BLaER1 (cell line): ENCODE measurements around the gene TAF5L.

ENCODE experiments used
- H3K27ac ChIP-seq: shearing (Covaris generic); formaldehyde crosslinking; 2 replicates; pipeline ENCODE4 v1.8.1; 2022
- H3K27me3 ChIP-seq: shearing (Covaris generic); formaldehyde crosslinking; 2 replicates; pipeline ENCODE4 v1.8.1; 2022
- H3K36me3 ChIP-seq: shearing (Covaris generic); formaldehyde crosslinking; 2 replicates; pipeline ENCODE4 v1.8.1; 2022
- H3K4me1 ChIP-seq: shearing (Covaris generic); formaldehyde crosslinking; 2 replicates; pipeline ENCODE4 v1.8.1; 2022
- H3K4me2 ChIP-seq: shearing (Covaris generic); formaldehyde crosslinking; 2 replicates; pipeline ENCODE4 v1.8.1; 2022
- H3K4me3 ChIP-seq: shearing (Covaris generic); formaldehyde crosslinking; 2 replicates; pipeline ENCODE4 v1.8.1; 2022
- H3K9ac ChIP-seq: shearing (Covaris generic); formaldehyde crosslinking; 2 replicates; pipeline ENCODE4 v1.8.1; 2022
- H3K9me3 ChIP-seq: shearing (Covaris generic); formaldehyde crosslinking; 2 replicates; pipeline ENCODE4 v1.8.1; 2022
- H4K20me1 ChIP-seq: shearing (Covaris generic); formaldehyde crosslinking; 2 replicates; pipeline ENCODE4 v1.8.1; 2022
- Cebpa-rat ChIP-seq: shearing (Covaris generic); IDR thresholded peaks from 2 replicates; pipeline ENCODE4 v1.8.1; 2022

The TAF5L gene

GRCh38 chr1:229578168-229579058 lies 47.5 kb downstream of the TAF5L start:
- TF ChIP-seq Cebpa-rat, result no peak

GRCh38 chr1:229574679-229575442 lies 51.1 kb downstream of the TAF5L start:
- H3K9ac ChIP-seq, result no peak overlapping the region
- no peak overlapping the region for H3K4me3 ChIP-seq
- no peak overlapping the region for H3K27ac ChIP-seq
- no peak overlapping the region for H3K4me2 ChIP-seq
- H3K27me3 ChIP-seq, result no peaks in the 10 kb centered on the region
- no peaks in the 10 kb centered on the region for H3K9me3 ChIP-seq
- H3K4me1 ChIP-seq, result peaks cover 18% of the 10 kb centered on the region
- no peaks in the 10 kb centered on the region for H3K36me3 ChIP-seq
- no peaks in the 10 kb centered on the region for H4K20me1 ChIP-seq
- TF ChIP-seq Cebpa-rat, result no peak

More at GRCh38 chr1:229578168-229579058, 47.5 kb downstream of the TAF5L start:
- peak overlapping the region; percentile 48 for H3K4me2 ChIP-seq
- no peaks in the 10 kb centered on the region for H3K27me3 ChIP-seq
- no peaks in the 10 kb centered on the region for H3K36me3 ChIP-seq
- H3K9me3 ChIP-seq, result no peaks in the 10 kb centered on the region
- peaks cover 25% of the 10 kb centered on the region for H3K4me1 ChIP-seq
- no peaks in the 10 kb centered on the region for H4K20me1 ChIP-seq
- no peak overlapping the region for H3K9ac ChIP-seq
- no peak overlapping the region for H3K27ac ChIP-seq
- H3K4me3 ChIP-seq, result no peak overlapping the region

- no peak overlapping the region for H3K27ac ChIP-seq
- no peak overlapping the region for H3K9ac ChIP-seq
- no peaks in the 10 kb centered on the region for H4K20me1 ChIP-seq
- H3K4me1 ChIP-seq, result no peaks in the 10 kb centered on the region
- no peaks in the 10 kb centered on the region for H3K9me3 ChIP-seq
- no peaks in the 10 kb centered on the region for H3K27me3 ChIP-seq
- TF ChIP-seq Cebpa-rat, result no peak
- no peak overlapping the region for H3K4me2 ChIP-seq
- no peaks in the 10 kb centered on the region for H3K36me3 ChIP-seq
- H3K4me3 ChIP-seq, result no peak overlapping the region
These were observed 53.6 kb downstream of the TAF5L start for GRCh38 chr1:229572286-229572685.

GRCh38 chr1:229570891-229571516 lies 54.9 kb downstream of the TAF5L start:
- Histone ChIP-seq H3K4me2 (no peak overlapping the region), H3K36me3 (no peaks in the 10 kb centered on the region), H3K27me3 (no peaks in the 10 kb centered on the region), H3K9me3 (no peaks in the 10 kb centered on the region), H3K9ac (no peak overlapping the region), H3K4me3 (no peak overlapping the region), H3K27ac (no peak overlapping the region), H4K20me1 (no peaks in the 10 kb centered on the region), H3K4me1 (no peaks in the 10 kb centered on the region)
- no peak for TF ChIP-seq Cebpa-rat

- Histone ChIP-seq H3K4me1 (no peaks in the 10 kb centered on the region), H3K36me3 (no peaks in the 10 kb centered on the region), H3K9me3 (no peaks in the 10 kb centered on the region), H3K27me3 (no peaks in the 10 kb centered on the region), H3K27ac (no peak overlapping the region), H3K4me3 (no peak overlapping the region), H3K4me2 (no peak overlapping the region), H3K9ac (no peak overlapping the region), H4K20me1 (no peaks in the 10 kb centered on the region)
- TF ChIP-seq Cebpa-rat, result no peak
These were observed 55.6 kb downstream of the TAF5L start for GRCh38 chr1:229570305-229570704.

- H3K4me2 ChIP-seq, result no peak overlapping the region
- no peak overlapping the region for H3K4me3 ChIP-seq
- no peak overlapping the region for H3K9ac ChIP-seq
- no peaks in the 10 kb centered on the region for H3K27me3 ChIP-seq
- no peak overlapping the region for H3K27ac ChIP-seq
- no peak for TF ChIP-seq Cebpa-rat
- no peaks in the 10 kb centered on the region for H4K20me1 ChIP-seq
- H3K9me3 ChIP-seq, result no peaks in the 10 kb centered on the region
- H3K36me3 ChIP-seq, result no peaks in the 10 kb centered on the region
- no peaks in the 10 kb centered on the region for H3K4me1 ChIP-seq
These were observed 58.6 kb downstream of the TAF5L start for GRCh38 chr1:229567109-229567868.

GRCh38 chr1:229563701-229564100 lies 62.2 kb downstream of the TAF5L start:
- Histone ChIP-seq H3K36me3 (no peaks in the 10 kb centered on the region), H4K20me1 (no peaks in the 10 kb centered on the region), H3K27me3 (no peaks in the 10 kb centered on the region), H3K9ac (no peak overlapping the region), H3K9me3 (no peaks in the 10 kb centered on the region), H3K4me2 (no peak overlapping the region), H3K27ac (no peak overlapping the region), H3K4me3 (no peak overlapping the region), H3K4me1 (peaks cover 13% of the 10 kb centered on the region)
- TF ChIP-seq Cebpa-rat, result no peak

GRCh38 chr1:229563241-229563640 lies 62.7 kb downstream of the TAF5L start:
- Histone ChIP-seq H3K9ac (no peak overlapping the region), H3K9me3 (no peaks in the 10 kb centered on the region), H4K20me1 (no peaks in the 10 kb centered on the region; the same call in 1 of the 2 replicates), H3K4me2 (no peak overlapping the region), H3K4me1 (peaks cover 13% of the 10 kb centered on the region), H3K36me3 (no peaks in the 10 kb centered on the region), H3K27me3 (no peaks in the 10 kb centered on the region), H3K27ac (no peak overlapping the region), H3K4me3 (no peak overlapping the region)
- TF ChIP-seq Cebpa-rat, result 0 out of 2 replicates have a peak, but pooled peaks have one; percentile 13

GRCh38 chr1:229562686-229563085 lies 63.2 kb downstream of the TAF5L start:
- H3K4me3 ChIP-seq, result no peak overlapping the region
- H3K36me3 ChIP-seq, result no peaks in the 10 kb centered on the region
- H4K20me1 ChIP-seq, result peaks cover 5% of the 10 kb centered on the region; the same call in 1 of the 2 replicates
- H3K4me2 ChIP-seq, result no peak overlapping the region
- H3K27me3 ChIP-seq, result no peaks in the 10 kb centered on the region
- no peaks in the 10 kb centered on the region for H3K9me3 ChIP-seq
- TF ChIP-seq Cebpa-rat, result no peak
- H3K9ac ChIP-seq, result no peak overlapping the region
- H3K4me1 ChIP-seq, result peaks cover 13% of the 10 kb centered on the region
- no peak overlapping the region for H3K27ac ChIP-seq
